A549 (cell line): ENCODE data around the gene GPX4. TPM values are rescaled to one million over a fixed set of nuclear protein-coding genes. Genes with fewer than 3 reads are reported as not detected.

ENCODE experiments used
- ATAC-seq, 2 experiments: fragments of 200-7000 bp in 1 of 2; fragments of >200 bp in 1 of 2; cut with Nextera tagmentation in 1 of 2; cut with Tn5 transposase in 1 of 2; 3 replicates each; pipeline versions ENCODE4 v1.8.0 to v1.9.1; 2018 to 2020; ENCODE audit warnings: mild to moderate bottlenecking in 1 of 2, moderate library complexity in 1 of 2
- CTCF ChIA-PET: fragments of 300-600 bp; sonication (Branson Sonifier 250); formaldehyde crosslinking; extraction: SDS; loops from one replicate; lab custom pipeline; 2021; ENCODE audit warnings: antibody characterized with exemption, inconsistent platforms; lab: Yijun Ruan, JAX
- POLR2A ChIA-PET: fragments of 350-600 bp; formaldehyde crosslinking; extraction: SDS; loops from one replicate; lab custom pipeline; 2021; ENCODE audit warnings: antibody characterized with exemption, inconsistent platforms; lab: Yijun Ruan, JAX
- DNase-seq, 2 experiments: peaks; one replicate each; pipeline versions ENCODE4 v3.0.0 to v3.0.0-alpha.2; 2011 to 2016; ENCODE audit warnings: low read depth in 1 of 2, low spot score in 1 of 2
- FAIRE-seq: peaks from 2 replicates; lab custom pipeline; 2011; peaks lifted over from hg19 to GRCh38; lab: Jason Lieb, UNC
- H3K27ac ChIP-seq, 2 experiments: fragments of >200 bp; sonication (Bioruptor Twin); formaldehyde crosslinking; 3 replicates each; pipeline ENCODE4 v1.5.1; 2016 to 2017
- H3K4me1 ChIP-seq: fragments of >200 bp; sonication (Bioruptor Twin); formaldehyde crosslinking; 3 replicates; pipeline ENCODE4 v1.6.1; 2016
- H3K4me2 ChIP-seq: fragments of >200 bp; sonication (Bioruptor Twin); formaldehyde crosslinking; 3 replicates; pipeline ENCODE4 v1.6.1; 2016
- H3K4me3 ChIP-seq: fragments of >200 bp; sonication (Bioruptor Twin); formaldehyde crosslinking; 3 replicates; pipeline ENCODE4 v1.5.1; 2016
- H3K9me3 ChIP-seq: fragments of >200 bp; sonication (Bioruptor Twin); formaldehyde crosslinking; 3 replicates; pipeline ENCODE4 v1.6.1; 2016
- ESRRA ChIP-seq: fragments of 150-350 bp; IDR thresholded peaks from 2 replicates; pipeline ENCODE4 v1.6.1; 2014; ENCODE audit warnings: mild to moderate bottlenecking, low read length, borderline replicate concordance
- HES2 ChIP-seq: fragments of >200 bp; sonication (Bioruptor Twin); formaldehyde crosslinking; IDR thresholded peaks from 2 replicates; pipeline ENCODE4 v1.6.1; 2016
- KDM1A ChIP-seq: fragments of 200-600 bp; sonication (generic); IDR thresholded peaks from 2 replicates; pipeline ENCODE4 v1.6.1; 2016; ENCODE audit warnings: low read depth, mild to moderate bottlenecking
- MAFK ChIP-seq: fragments of 450-650 bp; IDR thresholded peaks from 2 replicates; pipeline ENCODE4 v1.6.1; 2014; ENCODE audit not compliant: partially characterized antibody
- PHF8 ChIP-seq: fragments of 200-600 bp; sonication (generic); IDR thresholded peaks from 2 replicates; pipeline ENCODE4 v1.6.1; 2016; ENCODE audit warnings: low read depth, mild to moderate bottlenecking, antibody characterized with exemption, moderate library complexity, borderline replicate concordance
- RCOR1 ChIP-seq: fragments of 150-350 bp; IDR thresholded peaks from 2 replicates; pipeline ENCODE4 v1.6.1; 2014; ENCODE audit warnings: antibody characterized with exemption, low read length, low read depth
- RNF2 ChIP-seq: fragments of 200-600 bp; sonication (generic); IDR thresholded peaks from 2 replicates; pipeline ENCODE4 v1.6.1; 2016; ENCODE audit warnings: low read depth, mild to moderate bottlenecking, antibody characterized with exemption, moderate library complexity, borderline replicate concordance
- SMC3 ChIP-seq: fragments of >200 bp; sonication (Bioruptor Twin); formaldehyde crosslinking; IDR thresholded peaks from 3 replicates; pipeline ENCODE4 v1.6.1; 2018; ENCODE audit warnings: inconsistent platforms
- TFCP2L1 ChIP-seq: fragments of 250-450 bp; sonication (Bioruptor Pico); IDR thresholded peaks from 2 replicates; pipeline ENCODE4 v1.5.0; 2021; ENCODE audit warnings: mild to moderate bottlenecking
- USF2 ChIP-seq: fragments of 450-650 bp; IDR thresholded peaks from 2 replicates; pipeline ENCODE4 v1.6.1; 2014; ENCODE audit warnings: antibody characterized with exemption
- ZSCAN20 ChIP-seq: fragments of 250-450 bp; sonication (Bioruptor Pico); IDR thresholded peaks from 2 replicates; pipeline ENCODE4 v1.8.0; 2022; ENCODE audit warnings: mild to moderate bottlenecking, moderate library complexity
- WGBS: methylation state at CpG from one replicate; pipeline ENCODE4 v1.1.6; 2017; ENCODE audit errors: missing lambda C conversion rate; 5-methylcytosine and 5-hydroxymethylcytosine counted together
- polyA plus RNA-seq, 4 experiments: library from polyadenylated mRNA; depleted of rRNA in 3 of 4; stranded (reverse); fragments of >200 nt; fragmentation: RNase III in 1 of 4; extraction: RNeasy Plus Mini Kit Qiagen cat#74134 plus additional on column Dnase treatment in 1 of 4; gene quantifications; 2 replicates in 3 of 4; 3 replicates in 1 of 4; pipeline ENCODE4 v1.2.3, GENCODE V29; 2011 to 2017
- TF ChIP-seq, protein P1 (sequence below): fragments of >200 bp; sonication (Bioruptor Twin); formaldehyde crosslinking; IDR thresholded peaks from 3 replicates; pipeline ENCODE4 v1.6.1; 2016
- TF ChIP-seq, protein P2 (sequence below): IDR thresholded peaks from 2 replicates; pipeline ENCODE4 v1.6.1; 2012
- TF ChIP-seq, protein P3 (sequence below): fragments of >200 bp; sonication (Bioruptor Twin); formaldehyde crosslinking; IDR thresholded peaks from 3 replicates; pipeline ENCODE4 v1.5.1; 2016

The GPX4 gene
- polyA plus RNA-seq, 2 of the 4 experiments (the other 2 are of a cell fraction): 248 to 394 TPM

GRCh38 chr19:1129535-1129934 lies 25.7 kb downstream of the GPX4 start (continued):
- TF ChIP-seq, protein P1, sequence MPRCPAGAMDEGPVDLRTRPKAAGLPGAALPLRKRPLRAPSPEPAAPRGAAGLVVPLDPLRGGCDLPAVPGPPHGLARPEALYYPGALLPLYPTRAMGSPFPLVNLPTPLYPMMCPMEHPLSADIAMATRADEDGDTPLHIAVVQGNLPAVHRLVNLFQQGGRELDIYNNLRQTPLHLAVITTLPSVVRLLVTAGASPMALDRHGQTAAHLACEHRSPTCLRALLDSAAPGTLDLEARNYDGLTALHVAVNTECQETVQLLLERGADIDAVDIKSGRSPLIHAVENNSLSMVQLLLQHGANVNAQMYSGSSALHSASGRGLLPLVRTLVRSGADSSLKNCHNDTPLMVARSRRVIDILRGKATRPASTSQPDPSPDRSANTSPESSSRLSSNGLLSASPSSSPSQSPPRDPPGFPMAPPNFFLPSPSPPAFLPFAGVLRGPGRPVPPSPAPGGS: no peak
- TF ChIP-seq USF2 (no peak), TFCP2L1 (CRISPR knock-in tag) (no peak), HES2 (no peak), RNF2 (no peak), PHF8 (no peak), ZSCAN20 (CRISPR knock-in tag) (no peak)
- TF ChIP-seq, protein P2, sequence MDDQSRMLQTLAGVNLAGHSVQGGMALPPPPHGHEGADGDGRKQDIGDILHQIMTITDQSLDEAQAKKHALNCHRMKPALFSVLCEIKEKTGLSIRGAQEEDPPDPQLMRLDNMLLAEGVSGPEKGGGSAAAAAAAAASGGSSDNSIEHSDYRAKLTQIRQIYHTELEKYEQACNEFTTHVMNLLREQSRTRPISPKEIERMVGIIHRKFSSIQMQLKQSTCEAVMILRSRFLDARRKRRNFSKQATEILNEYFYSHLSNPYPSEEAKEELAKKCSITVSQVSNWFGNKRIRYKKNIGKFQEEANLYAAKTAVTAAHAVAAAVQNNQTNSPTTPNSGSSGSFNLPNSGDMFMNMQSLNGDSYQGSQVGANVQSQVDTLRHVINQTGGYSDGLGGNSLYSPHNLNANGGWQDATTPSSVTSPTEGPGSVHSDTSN: no peak
- TF ChIP-seq, all 56 proteins: peak for 0

DNA sequence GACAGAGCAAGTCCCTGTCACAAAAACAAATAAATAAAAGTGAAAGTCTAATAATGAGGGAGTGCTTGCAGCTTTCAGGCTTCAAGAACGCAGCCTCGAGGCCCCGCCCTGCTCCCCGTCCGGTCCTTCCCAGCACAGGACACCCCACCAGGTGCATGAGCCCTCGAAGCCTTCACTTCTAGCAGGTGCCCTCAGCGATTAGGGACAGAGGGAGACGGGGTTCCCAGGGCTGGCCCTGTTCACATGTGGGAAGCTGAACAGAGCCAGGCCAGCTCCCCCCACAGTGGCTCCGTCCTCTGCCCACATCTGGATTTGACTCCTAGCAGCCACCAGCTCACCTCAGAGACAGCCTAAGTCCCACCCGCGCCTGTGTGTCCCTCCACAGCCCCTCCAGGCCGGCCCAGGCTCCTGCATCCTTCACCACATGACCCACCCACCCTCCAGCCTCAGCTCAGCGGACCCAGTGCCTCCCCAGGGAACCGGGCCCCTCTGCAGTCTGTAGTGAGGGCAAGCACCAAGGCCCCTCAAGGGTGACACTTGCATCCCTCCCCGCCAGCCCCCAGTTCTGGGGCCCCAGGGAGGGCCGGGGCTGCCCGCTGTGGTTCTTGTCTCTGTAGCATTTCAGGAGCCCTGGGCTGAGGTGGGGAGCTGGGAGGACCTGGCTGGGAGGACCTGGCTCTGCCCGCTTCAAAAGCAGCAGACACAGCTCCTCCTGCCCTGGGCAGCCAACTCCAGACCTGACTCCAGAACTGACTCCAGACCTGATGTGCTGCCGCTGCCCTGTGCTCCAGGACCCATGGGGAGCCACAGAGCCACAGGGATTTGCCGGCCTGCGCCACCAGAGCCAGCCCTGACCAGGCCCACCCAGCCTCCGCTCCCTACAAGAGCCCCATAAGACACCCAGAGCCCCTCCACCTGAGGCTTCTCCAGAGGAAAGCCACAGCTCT lies 27.2 kb downstream of the GPX4 start:
- peaks cover 29% of the 10 kb centered on the region for H3K4me1 ChIP-seq
- TF ChIP-seq ESRRA: no peak
- TF ChIP-seq KDM1A: no peak
- TF ChIP-seq, protein P3, sequence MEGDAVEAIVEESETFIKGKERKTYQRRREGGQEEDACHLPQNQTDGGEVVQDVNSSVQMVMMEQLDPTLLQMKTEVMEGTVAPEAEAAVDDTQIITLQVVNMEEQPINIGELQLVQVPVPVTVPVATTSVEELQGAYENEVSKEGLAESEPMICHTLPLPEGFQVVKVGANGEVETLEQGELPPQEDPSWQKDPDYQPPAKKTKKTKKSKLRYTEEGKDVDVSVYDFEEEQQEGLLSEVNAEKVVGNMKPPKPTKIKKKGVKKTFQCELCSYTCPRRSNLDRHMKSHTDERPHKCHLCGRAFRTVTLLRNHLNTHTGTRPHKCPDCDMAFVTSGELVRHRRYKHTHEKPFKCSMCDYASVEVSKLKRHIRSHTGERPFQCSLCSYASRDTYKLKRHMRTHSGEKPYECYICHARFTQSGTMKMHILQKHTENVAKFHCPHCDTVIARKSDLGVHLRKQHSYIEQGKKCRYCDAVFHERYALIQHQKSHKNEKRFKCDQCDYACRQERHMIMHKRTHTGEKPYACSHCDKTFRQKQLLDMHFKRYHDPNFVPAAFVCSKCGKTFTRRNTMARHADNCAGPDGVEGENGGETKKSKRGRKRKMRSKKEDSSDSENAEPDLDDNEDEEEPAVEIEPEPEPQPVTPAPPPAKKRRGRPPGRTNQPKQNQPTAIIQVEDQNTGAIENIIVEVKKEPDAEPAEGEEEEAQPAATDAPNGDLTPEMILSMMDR: no peak
- TF ChIP-seq SMC3: no peak
- TF ChIP-seq RCOR1: no peak
- no peak for TF ChIP-seq MAFK
- peak; percentile 6 to 11; a peak in 1 of 6 replicates for ATAC-seq
- H3K4me3 ChIP-seq: no peak overlapping the region
- no peaks in the 10 kb centered on the region for H3K9me3 ChIP-seq
- CTCF ChIA-PET: interaction anchor here (1.2 to 3.3 kb wide), 4 partner anchors 9 to 66 kb away, joined by 3 to 16 read pairs (median 6); no protein-coding TSS in a partner anchor
- DNase-seq: no peak
- H3K27ac ChIP-seq: peak overlapping the region; percentile 68 to 91
- no peak for FAIRE-seq
- POLR2A ChIA-PET: interaction anchor here (0.6 kb wide), 1 partner anchor 31 kb away, joined by 3 read pairs; no protein-coding TSS in a partner anchor
- peak overlapping the region; percentile 70 for H3K4me2 ChIP-seq
- 88% methylated on average over 11 of the region's 22 CpGs for WGBS
